Stimulated activated CD4-positive, alpha-beta T cell treated with anti-CD3 and anti-CD28 coated beads, Interleukin-12 subunit alpha, Interleukin-12 subunit beta, amount 100 ng/mL, for 4 hours (primary cell): ENCODE data around the gene GNG12.

Source experiments
- DNase-seq: peaks from one replicate; pipeline ENCODE4 v3.0.0-alpha.2; 2020

GNG12 gene

DNA sequence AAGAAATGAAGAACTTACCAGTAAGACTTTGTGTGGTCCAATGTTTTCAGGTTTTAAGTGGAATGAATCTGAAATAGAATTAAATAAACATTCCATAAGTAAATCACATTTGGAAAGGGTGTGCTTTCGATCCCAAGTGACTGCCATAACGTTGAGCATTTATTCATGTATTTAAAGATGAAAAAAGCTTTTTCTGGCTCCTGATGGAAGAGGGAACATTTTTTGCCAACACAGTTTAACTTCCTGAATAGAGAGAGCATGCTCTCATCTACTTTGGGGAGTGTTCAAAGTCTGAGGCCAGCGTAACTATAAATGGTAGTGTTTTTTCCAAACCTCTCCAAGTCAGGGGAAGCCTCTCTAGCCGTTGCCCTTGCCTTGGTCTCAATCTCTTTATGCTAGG lies 55.8 kb downstream of the GNG12 start:
- DNase-seq = no peak

DNA sequence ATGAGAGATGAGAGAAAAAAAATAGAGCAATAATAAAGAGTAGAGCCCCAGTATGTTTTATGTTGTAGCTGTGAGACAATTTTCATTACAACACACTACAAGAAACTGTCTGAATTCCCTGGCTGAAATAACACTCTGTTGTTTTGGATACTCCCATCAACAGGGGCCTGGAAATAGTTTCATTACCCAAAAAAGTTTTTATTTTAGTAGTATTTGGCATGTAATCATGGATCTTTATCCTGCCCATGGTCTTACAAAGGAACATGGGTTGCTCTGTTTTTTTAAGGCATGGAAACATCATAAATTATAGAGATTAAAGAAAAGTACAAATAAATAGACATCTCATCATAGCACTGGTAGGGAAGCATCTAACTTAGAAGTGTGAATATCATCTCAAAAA lies 56.3 kb downstream of the GNG12 start:
- no peak for DNase-seq

DNA sequence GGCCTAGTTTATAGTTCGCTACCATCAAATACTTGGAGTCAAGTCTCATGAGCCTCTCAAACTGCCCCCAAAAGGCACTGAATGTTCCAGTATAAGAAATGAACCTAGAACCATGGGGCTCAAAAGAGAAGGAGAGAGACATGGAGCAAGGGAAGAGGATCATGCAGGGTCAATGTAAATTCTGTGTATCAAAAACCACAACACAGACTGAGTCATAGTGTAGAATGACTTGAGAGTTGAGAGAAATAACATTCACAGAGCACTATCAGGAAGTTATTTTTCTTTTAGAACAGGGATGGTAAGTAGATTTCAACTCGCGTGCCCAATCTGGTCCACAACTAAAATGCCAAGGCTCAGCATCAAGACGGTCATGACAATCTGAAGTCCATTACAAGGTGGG lies 59.8 kb downstream of the GNG12 start:
- DNase-seq = no peak

DNA sequence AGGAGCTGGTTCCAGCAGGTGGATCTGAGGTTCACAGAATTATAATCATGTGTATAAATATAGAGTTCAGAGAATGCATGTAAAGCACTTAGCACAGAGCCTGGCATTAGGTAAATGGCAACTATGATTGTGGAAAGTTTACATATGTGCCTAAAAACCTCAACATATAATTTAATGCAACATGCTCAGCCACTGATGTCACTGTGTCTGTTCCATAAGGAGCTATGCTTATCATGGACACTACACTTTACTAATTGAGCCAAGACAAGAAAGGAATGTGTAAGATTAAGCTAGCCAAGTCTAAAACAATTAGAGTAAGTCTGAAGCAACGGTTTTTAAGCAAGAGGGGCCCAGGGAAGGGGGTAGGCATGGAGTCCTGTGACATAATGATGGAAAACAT lies 61.5 kb downstream of the GNG12 start:
- DNase-seq = no peak

DNA sequence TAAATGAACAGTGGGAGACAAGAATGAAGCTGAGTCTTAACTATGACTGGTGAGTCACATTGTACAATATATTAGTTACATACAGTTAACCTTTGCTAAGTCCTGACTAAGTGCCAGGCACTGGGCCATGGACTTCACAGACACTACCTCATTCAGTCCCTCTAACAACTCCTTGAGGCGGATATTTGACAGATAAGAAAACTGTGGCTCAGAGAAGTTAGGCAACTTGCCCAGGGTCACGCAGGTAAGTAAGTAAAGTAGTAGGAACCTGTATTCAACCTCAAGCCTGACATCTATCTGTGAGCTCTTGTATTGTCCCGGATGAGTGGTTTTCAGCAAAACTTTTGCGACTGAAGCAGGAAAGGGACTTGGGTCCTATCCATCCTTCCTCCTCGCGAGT lies 62.1 kb downstream of the GNG12 start:
- no peak for DNase-seq

DNA sequence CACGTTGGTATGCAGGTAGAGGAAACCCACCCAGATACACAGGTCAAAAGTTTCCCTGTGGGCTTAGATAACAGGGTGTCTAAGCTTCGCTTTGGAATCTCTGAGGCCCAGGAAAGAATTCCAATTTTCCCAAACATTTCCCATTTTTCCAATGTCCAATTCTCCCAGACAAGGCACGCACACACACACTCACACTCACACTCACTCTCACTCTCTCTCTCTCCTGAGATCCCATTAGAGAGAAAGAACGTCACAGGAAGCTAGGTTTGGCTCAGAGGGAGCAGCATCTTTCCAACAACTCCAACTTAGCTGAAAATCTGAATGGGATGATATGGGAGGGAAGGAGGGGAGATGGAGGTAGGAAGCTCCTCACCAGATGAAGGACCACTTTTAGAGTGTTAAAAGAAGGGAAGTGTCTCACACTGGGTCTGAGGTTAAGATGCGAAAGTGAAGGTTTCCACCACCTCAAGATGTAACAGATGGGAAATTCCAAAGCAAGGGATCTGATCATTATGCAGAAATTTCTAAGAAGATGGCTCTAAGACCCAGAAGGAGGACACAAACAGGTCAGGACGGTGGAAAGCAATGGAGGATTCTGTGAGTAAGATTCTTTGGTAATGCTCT lies 63.5 kb downstream of the GNG12 start:
- DNase-seq = no peak

DNA sequence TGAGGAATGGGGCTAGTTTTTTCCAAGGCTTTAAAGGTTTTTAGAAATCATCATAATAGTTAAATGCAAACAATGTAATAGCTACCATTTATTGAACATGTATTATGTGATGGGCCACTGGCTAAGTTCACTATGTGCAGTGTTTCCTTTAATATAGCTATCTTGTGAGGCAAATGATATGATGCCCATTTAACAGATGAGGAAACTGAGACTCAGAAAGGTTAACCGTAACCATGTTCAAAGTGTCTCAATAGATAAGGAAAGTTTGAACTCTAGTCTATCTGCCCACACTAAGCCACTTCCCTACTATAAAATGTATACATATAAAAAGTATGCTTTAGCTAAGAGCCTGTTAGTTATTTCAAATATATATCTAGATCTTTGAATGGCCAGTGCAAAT lies 64.8 kb downstream of the GNG12 start:
- no peak for DNase-seq

DNA sequence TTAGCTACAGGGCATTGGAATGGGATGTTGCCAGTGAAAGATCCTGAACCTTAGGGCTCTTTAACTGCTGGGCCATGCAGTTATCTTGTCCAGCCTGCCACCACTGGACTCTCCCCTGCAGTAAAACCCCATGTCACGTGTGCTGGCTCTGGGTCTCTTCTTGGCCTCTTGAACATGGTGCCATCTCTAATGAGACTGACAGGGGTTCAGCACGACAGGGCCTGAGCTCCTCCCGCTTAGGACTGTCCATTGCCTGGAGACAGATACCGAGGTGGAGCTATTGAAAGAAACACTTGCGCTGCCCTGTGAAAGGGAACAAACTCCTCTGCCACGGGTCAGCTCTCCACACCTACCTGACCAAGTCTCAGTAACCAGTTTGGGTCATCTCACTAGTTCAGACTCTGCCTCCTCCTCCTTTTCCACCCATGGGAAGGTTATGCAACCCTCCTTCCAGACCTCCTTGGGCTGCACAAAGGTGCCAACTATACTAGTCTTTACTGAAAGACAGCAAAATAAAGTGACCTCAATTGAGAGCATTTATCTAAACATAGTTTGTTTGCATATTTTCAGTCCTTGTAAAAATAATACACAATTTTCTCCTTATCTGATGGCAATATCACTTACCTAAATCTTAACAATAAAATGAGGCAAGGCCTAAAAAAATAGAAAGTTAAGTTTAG lies 66.0 kb downstream of the GNG12 start:
- no peak for DNase-seq

DNA sequence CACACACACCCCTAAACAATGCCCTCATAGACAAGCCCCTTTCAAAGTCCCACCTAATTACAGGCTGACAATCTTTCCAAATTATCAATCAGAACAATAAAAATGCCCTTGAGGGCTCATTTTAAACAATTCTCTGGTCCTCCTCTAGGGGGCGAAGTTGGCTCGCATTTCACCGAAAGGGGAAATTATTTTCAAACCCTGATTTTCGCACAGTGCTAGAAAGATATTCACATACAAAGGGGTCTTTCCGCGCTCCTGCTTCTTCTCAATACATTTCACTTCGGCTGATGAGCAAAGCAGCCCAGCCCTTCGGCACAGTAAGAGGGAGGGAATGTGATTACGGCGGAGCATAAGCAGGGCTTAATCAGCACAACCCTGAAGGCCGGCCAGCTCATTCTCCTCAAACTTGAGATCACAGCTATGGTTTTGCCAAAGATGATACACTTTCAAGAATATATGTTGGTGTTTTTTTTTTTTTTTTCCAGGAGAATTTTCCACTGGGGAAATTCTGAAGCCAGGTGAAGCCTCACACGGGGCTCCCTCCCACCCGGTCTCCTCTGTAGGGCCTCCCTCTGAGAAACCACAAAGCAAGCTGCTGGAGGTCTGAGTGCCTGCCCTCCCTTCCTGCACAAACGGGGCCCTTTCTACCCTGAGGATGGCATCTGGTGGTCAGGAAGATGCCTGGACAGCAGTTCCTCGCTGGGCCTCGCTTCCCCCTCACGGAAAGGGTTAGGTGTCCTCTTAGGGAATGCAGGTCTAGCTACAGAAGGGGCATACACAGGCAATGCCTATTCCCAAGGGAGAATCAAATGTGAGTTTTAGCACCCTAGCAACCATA lies 66.9 kb downstream of the GNG12 start:
- DNase-seq = peak; percentile 11

DNA sequence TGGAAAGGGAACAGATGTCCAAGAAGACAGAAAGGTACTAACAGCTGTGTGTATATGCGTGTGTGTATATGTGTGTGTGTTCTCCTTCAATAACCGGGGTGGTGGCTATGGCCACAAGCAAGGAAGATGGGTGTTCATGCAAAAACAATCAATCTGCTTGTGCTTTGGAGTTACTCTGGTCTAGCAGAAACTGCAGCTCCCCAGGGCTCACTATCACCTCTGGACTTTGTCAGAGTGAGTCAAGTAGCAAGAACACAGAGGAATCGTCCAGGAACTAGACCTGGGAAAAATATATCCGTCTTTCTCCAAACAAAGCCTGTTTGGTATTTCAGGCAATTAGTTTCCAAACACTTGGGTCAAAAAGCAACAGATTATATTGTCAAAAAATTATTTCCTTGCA lies 68.6 kb downstream of the GNG12 start:
- DNase-seq = no peak

DNA sequence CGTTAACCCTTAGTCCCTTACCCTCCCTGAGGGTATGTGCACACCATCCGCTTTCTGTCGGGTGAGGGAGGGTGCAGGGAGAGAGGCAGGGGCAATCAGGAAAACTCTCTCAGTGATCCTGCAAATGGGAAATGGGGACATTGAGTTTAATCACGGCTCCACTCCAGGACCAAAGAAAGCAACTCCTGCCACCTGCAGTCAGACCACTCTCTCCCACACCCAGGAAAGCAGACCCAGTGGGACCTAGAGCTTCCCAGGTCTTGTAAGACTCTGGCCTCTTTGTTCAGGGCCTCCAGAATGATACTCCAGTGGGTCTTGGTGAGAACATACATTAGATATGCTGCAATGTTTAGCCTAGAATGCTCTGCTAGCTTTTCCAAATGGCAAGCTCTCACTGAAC lies 71.5 kb downstream of the GNG12 start:
- no peak for DNase-seq

DNA sequence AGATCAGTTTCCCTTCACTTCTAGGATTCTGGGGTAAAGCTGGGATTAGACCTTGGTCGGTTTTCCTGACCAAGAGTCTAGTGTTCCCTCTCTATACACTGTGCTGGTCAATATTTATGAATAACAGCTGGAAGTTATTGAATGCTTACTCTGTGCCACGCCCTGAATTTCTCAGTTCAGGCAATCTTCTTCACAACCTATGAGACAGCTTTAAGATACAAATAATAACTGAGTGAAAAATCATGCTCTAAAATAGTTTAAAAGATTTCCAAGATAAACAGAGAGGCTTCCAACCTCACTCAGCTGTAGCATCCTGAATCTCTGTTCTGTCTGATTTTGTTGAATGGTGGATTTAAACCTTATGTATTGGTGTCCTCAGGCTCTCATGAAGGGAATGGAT lies 72.2 kb downstream of the GNG12 start:
- DNase-seq = no peak

DNA sequence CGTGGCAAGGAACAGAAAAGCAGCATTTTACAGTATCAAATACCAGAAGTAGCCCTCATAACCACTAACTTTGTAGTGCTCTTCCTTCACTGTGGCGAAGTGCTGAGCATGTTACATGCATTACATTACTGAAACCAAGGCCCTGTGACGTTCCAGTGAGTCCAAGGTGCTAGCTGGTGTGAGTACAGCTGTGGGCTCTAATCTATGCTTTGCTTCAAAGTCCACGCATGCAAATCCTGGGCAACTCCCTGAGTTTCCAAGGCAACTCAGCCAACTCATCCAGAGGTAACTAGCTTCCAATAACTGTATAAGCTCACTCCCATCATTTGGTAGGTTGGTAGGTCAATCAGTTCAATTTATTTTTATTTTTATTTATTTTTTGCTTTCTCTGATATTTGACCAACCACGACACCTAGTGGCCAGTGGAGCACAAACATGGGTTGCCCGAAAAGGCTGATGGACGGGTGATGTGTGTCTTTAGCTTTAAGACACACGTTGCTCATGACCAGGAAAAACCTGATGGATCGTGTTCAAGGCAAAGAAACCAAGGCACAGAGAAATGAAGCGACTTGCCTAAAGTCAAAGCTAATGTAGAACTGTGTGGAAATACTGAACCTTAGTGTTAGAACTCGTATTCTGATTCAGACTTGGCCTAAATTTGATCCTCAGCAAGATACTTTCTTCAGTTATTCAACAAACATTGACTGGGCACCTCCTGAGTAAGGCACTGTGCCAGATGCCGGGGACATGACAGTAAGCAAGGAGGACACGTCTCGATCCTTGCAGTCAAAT lies 73.0 kb downstream of the GNG12 start:
- peak; percentile 54 for DNase-seq

DNA sequence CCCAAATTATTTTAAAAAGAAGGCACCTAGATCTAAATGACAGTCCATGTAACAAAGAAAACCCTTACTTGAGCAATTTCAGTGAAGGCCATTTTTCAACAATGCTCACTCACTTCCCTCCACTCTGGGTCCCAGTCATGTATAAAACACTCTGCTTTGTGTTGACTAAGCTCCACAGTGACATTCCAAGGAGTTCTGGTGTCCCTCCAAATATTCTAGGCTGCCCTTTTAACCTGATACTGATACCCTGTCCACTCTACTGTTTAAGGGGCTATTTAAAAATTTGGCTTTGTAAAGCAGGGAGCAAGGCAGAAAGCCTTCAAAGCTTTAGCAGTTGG lies 73.6 kb downstream of the GNG12 start:
- no peak for DNase-seq

DNA sequence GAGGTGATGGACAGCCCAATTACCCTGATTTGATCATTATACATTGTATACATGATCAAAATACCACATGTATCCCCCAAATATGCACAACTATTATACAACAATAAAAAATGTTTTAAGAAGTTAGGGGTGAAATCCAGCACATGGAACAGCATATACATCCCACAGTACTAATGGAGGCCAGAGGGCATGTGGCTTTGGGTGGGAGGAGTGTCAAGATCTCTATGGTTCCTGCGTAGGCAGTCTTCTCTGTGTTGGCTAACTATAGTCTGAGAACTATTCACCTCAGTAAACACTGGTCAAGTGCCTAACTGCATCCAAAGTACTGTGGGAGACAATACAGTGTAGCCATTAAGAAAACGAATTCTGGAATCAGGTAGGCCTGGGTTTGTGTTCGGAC lies 74.2 kb downstream of the GNG12 start:
- no peak for DNase-seq

DNA sequence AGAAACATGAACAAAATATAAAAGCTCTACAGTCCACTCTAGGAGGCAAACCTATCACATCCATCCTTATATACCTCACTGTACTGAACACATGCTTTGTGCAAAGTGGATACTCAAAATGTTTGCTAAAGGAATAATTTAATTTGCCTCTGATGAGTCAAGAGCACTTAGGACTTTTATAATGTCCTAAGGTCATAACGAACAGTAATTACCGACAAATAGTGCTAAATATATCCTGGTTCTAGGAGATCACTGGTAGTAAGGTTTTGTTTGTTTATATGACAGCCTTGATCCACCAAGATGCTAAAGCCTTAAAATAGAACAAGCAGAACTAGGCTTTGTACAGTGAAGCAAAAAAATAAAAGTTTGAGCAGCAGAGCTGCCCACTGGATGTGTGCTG lies 77.6 kb downstream of the GNG12 start:
- no peak for DNase-seq

DNA sequence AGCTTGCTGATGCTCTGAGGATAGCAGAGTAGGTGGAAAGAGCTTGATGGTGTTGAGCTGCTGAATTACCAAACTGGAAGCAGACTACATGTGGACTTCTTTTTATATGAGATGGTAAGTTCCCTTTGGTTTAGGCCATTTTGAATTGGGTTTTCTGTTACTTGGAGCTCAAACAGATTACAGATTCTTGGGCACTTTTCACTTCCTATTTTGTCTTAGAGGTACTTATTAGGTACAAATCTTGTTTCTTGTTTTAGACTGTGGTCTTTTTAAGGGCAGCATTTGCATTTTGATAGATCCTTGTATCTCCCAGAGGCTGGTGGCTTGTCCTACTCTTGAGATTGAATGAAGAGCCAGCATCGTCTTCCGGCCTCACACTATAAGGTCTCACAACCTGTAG lies 78.1 kb downstream of the GNG12 start:
- DNase-seq = no peak

DNA sequence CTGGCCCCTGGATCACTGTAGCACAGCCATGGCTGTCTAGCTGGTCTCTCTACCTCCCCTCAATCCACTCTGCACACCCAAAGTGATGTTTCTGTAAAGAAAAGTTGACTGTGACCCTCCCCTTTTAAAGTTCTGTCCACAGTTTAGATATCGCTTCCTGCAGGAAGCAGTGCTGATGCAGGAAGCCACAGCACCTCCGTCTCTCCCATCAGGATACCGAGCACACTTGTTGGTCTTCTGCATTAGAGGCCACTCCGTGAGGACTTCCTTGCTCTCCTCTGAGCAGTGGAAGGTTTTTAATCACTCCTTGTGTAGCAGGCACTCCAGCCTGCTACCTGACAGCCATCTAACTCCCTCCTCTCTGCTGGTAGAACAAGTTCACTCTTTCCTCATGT lies 78.7 kb downstream of the GNG12 start:
- DNase-seq = no peak

DNA sequence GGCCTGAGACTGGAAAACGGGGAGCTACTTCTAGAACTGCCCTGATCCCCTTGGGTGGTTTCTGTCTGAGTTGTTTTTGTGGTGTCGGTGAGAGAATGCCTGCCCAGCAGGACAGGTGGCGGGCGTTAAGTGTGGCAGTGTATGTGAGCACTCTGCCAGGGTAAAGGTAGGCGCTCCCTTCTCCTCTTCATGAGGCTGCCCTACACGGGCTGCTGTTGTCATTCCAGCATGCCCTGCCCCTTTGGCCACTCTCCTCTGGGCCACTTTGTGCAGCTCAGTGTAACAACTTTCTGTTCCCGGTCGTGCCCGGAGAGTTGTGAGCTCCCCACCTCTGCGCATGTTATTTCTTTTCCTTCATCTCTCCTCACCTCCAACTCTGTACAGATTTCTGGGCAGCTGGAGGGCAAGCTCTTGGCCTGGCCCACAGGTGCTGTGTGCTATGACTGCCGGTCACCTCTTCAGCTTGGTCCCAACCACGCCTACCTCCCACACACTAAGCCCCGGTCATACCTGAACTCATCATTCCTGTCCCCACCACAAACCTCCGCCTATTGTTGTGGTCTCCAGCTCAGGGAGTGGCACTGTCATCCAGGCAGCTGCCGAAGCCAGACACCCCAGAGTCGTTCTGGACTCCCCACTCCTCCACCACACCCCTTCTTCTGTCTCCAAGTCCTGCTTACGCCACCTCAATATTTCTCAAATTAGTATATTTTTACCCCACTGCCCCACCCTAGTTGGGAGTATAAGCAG lies 79.3 kb downstream of the GNG12 start:
- DNase-seq = no peak

DNA sequence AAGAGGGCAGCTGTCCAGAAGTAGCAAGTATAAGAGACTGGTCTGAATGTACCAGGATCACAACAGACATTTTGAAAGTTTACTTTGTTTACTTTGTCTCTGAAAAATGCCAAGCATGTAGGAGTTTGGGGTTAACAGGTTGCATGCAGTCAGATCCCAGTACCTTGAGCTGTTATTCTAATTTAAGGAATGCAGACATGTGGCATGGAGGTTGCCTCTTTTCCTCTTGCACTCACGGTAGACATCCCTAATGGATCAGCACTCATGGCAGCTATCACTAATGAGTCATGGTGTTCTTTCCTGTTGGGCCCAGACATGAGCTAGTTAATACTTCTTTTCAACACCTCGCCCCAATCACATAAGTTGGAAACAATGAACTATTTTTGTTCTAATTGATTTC lies 81.0 kb downstream of the GNG12 start:
- no peak for DNase-seq

DNA sequence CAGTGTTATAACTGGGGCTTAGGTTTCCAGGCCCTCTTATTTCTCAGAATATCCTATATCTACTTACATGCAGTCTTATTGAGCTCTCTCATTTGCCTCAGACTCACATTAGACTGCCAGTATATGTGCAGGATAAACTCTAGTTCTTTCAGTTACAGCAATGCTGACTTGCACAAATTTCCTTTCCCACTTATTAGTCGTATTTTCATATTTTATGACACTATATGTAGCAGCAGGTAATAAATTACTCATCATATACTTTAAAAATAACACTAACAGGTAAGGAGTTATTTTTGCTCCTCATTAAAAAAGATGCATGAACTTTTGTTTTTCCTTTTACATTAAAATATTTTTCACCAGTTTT lies 82.6 kb downstream of the GNG12 start:
- no peak for DNase-seq

DNA sequence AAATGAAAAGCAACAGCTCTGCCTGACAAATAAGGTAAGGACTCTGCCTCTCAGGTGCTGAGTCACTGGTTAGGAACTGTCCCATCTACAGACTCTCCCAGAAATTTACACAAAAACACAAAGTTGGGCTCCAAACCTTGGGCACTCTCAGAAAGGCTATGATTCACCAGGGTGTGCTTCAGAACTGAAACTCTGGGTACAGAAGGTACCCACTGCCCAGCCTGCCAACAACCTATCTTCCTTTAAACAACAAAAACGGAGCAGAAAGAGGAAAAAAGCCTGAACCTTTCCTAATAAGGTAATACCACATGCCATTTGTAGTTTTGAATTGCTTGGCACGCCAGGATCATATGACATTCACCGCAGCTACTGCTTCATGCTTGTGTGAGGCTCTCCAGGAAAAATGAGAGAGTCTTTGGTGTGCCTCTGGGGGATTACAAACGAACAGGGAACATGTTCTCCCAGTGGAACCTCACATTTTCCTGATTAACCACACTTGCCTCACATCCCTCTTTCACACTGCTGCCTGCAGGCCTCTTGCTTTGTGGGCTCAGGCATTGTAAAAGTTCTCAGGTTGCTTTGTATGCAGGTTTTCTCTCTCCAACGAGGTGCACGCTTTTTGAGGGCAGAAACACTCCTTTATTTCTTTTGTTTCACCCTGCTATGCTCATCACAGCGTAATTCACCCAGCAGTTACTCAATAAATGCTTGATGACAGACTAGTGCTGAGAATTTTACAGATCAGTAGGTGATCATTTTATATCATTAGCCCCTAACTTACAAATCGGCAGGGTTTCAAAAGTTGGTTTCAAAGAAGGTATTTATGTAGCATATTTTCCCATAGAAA lies 83.2 kb downstream of the GNG12 start:
- no peak for DNase-seq
